Astrocyte of the cerebellum (primary cell): ENCODE data around the gene ZNF408.
A peak's percentile ranks its signal among the peaks of the same experiment; 100 is the strongest.

Experiments used
- DNase-seq: peaks from one replicate; pipeline ENCODE4 v3.0.0-alpha.2; 2011; ENCODE audit warnings: low read depth
- H3K4me3 ChIP-seq: 2 replicates; pipeline ENCODE4 v1.5.1; 2011; ENCODE audit warnings: mild to moderate bottlenecking, low read depth, low read length, moderate library complexity
- in situ Hi-C: cut with HindIII; loops from 2 replicates; pipeline ENCODE4 v1.10.0; 2017; ENCODE audit warnings: low sequenced_read_pairs
- TF ChIP-seq, protein P1 (sequence below): IDR thresholded peaks from 2 replicates; pipeline ENCODE4 v1.5.1; 2012; ENCODE audit warnings: low read length, low read depth, moderate library complexity, mild to moderate bottlenecking; ENCODE audit errors: missing control alignments

The ZNF408 gene

GRCh38 chr11:46738887-46739286, 38.1 kb downstream of the ZNF408 start:
- H3K4me3 ChIP-seq = no peak overlapping the region
- in situ Hi-C loops = no loop called here
- TF ChIP-seq, protein P1, sequence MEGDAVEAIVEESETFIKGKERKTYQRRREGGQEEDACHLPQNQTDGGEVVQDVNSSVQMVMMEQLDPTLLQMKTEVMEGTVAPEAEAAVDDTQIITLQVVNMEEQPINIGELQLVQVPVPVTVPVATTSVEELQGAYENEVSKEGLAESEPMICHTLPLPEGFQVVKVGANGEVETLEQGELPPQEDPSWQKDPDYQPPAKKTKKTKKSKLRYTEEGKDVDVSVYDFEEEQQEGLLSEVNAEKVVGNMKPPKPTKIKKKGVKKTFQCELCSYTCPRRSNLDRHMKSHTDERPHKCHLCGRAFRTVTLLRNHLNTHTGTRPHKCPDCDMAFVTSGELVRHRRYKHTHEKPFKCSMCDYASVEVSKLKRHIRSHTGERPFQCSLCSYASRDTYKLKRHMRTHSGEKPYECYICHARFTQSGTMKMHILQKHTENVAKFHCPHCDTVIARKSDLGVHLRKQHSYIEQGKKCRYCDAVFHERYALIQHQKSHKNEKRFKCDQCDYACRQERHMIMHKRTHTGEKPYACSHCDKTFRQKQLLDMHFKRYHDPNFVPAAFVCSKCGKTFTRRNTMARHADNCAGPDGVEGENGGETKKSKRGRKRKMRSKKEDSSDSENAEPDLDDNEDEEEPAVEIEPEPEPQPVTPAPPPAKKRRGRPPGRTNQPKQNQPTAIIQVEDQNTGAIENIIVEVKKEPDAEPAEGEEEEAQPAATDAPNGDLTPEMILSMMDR = no peak
- no peak for DNase-seq

- in situ Hi-C loops = no loop called here
- TF ChIP-seq, protein P1 = no peak
- no peak for DNase-seq
These were observed 41.0 kb downstream of the ZNF408 start for GRCh38 chr11:46741600-46742484.

DNA sequence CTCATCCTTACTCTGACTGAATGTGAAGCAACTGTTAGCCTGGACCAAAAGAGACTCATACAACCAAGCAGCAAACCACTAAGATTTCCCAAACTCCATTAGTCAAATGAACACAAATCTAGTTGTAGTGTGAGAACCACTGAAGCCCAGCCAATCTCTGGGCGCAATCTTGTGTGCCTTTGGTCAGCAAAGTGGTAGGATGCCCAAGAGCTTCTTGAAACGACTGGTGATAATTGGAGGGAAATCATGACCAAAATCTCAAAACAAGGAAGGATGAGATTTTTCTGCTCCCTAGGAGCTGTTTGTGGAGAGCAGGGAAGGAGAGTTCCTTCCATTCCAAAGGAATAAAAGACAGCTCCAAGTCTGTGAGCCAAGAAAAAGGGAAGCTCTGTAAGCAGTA, 42.2 kb downstream of the ZNF408 start:
- no peak overlapping the region for H3K4me3 ChIP-seq
- DNase-seq = no peak
- TF ChIP-seq, protein P1 = no peak
- in situ Hi-C loops = no loop called here

More at GRCh38 chr11:46741600-46742484, 41.0 kb downstream of the ZNF408 start:
- no peak overlapping the region for H3K4me3 ChIP-seq

DNA sequence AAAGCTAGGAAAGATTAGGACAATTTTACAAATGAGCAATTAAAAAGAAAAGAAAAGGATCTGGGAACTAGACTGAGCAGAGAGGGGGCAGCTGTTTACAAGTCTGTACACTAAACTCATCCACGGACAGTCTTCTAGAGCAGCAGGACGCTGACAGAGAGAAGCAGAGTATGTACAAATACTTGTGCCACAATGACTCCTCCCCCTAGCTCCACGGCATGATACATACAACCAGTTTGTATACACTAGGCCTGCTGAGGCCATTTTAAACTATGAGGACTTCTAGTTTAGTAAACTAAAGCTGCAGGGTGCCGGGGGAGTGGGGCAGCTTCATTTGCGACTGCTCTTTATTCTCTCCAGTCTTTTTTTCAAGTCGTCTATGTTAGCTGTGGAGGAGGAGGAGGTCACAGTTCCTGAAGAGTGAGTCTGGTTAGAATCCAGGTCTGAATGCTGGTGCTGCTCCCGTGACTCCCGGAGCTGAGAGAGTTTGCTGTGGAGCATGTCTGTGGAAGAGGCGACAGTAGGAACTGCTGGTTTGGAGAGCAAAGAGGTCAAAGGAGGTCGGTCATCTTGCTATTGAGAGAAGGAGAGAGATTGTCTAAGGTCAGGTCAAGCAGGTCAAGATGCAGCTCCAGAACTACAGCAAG, 43.0 kb downstream of the ZNF408 start:
- peak; percentile 18 for DNase-seq
- in situ Hi-C loops = no loop called here
- H3K4me3 ChIP-seq = no peak overlapping the region
- TF ChIP-seq, protein P1 = no peak

- TF ChIP-seq, protein P1 = no peak
- DNase-seq = no peak
- no peak overlapping the region for H3K4me3 ChIP-seq
- in situ Hi-C loops = no loop called here
These were observed 44.5 kb downstream of the ZNF408 start for GRCh38 chr11:46745328-46745727.

- no peak overlapping the region for H3K4me3 ChIP-seq
- in situ Hi-C loops = no loop called here
- TF ChIP-seq, protein P1 = no peak
- no peak for DNase-seq
These were observed 45.2 kb downstream of the ZNF408 start for GRCh38 chr11:46745995-46746394.
